ENCODE results near the gene FRK. TPM values are rescaled to one million over a fixed set of nuclear protein-coding genes. Genes with fewer than 3 reads are reported as not detected.

Gene FRK
- total RNA-seq, 1 experiment from 2014 or later = 17.2 TPM

GRCh38 chr6:116094041-116094440 is 33.4 kb upstream of the FRK start:
- intact Hi-C loops (cut with micrococcal nuclease; ENCODE audit: unreplicated experiment) = no loop called here
- Histone ChIP-seq H4K20me1 (ENCODE audit: insufficient read depth) (no peaks in the 10 kb centered on the region), H3K36me3 (ENCODE audit: low read depth) (no peaks in the 10 kb centered on the region), H3K9me2 (ENCODE audit: insufficient read depth) (no peaks in the 10 kb centered on the region), H2AFZ (no peak overlapping the region), H3F3A (ENCODE audit: insufficient read depth, low read depth) (no peaks in the 10 kb centered on the region), H3K4me2 (no peak overlapping the region), H3K27me3 (ENCODE audit: insufficient read depth, low read depth) (no peaks in the 10 kb centered on the region), H3K9me3 (ENCODE audit: insufficient read depth, low read depth) (0 out of 2 replicates have a peak, but pooled peaks cover 8% of the 10 kb centered on the region), H3K4me1 (replicated peaks; ENCODE audit: insufficient read depth) (no peaks in the 10 kb centered on the region), H3K27ac (no peak overlapping the region), H3K4me3 (no peak overlapping the region), H3K79me2 (ENCODE audit: low read depth) (no peaks in the 10 kb centered on the region)
- TF ChIP-seq EZH2 (IDR thresholded peaks at IDR 0.05; ENCODE audit: low read depth) (no peak), CTCF (conservative IDR thresholded peaks at IDR 0.05) (no peak)
- no peak for DNase-seq
- BruUV-seq (replicated peaks) = no TSS peak
- CTCF ChIA-PET = no interaction called here
- POLR2A ChIA-PET (ENCODE audit: unreplicated experiment) = no interaction called here

- no TSS peak for BruUV-seq (replicated peaks)
- DNase-seq = no peak
- POLR2A ChIA-PET (ENCODE audit: unreplicated experiment) = no interaction called here
- no peaks in the 10 kb centered on the region for H3K36me3 ChIP-seq (ENCODE audit: low read depth)
- no peaks in the 10 kb centered on the region for H3K27me3 ChIP-seq (ENCODE audit: insufficient read depth, low read depth)
- no peak overlapping the region for H3K4me2 ChIP-seq
- H3K9me3 ChIP-seq (ENCODE audit: insufficient read depth, low read depth) = 0 out of 2 replicates have a peak, but pooled peaks cover 3% of the 10 kb centered on the region
- TF ChIP-seq CTCF (conservative IDR thresholded peaks at IDR 0.05) (no peak), EZH2 (IDR thresholded peaks at IDR 0.05; ENCODE audit: low read depth) (no peak)
- H3K27ac ChIP-seq = no peak overlapping the region
- no peaks in the 10 kb centered on the region for H3F3A ChIP-seq (ENCODE audit: insufficient read depth, low read depth)
- intact Hi-C loops (cut with micrococcal nuclease; ENCODE audit: unreplicated experiment) = no loop called here
- H3K4me1 ChIP-seq (replicated peaks; ENCODE audit: insufficient read depth) = peaks cover 16% of the 10 kb centered on the region
- H2AFZ ChIP-seq = no peak overlapping the region
- H4K20me1 ChIP-seq (ENCODE audit: insufficient read depth) = no peaks in the 10 kb centered on the region
- H3K4me3 ChIP-seq = no peak overlapping the region
- no peaks in the 10 kb centered on the region for H3K9me2 ChIP-seq (ENCODE audit: insufficient read depth)
- H3K79me2 ChIP-seq (ENCODE audit: low read depth) = no peaks in the 10 kb centered on the region
- CTCF ChIA-PET = interaction anchor here (0.5 kb wide), 1 partner anchor 79 kb away, joined by 4 read pairs; no protein-coding TSS in a partner anchor
Observed at GRCh38 chr6:116090251-116090650, 29.6 kb upstream of the FRK start.

GRCh38 chr6:116088946-116089345 is 28.3 kb upstream of the FRK start:
- no peaks in the 10 kb centered on the region for H3F3A ChIP-seq (ENCODE audit: insufficient read depth, low read depth)
- ChIA-PET CTCF (no interaction called here), POLR2A (ENCODE audit: unreplicated experiment) (interaction anchor here (0.7 kb wide), 1 partner anchor 12 kb away, joined by 4 read pairs; no protein-coding TSS in a partner anchor)
- no peaks in the 10 kb centered on the region for H3K36me3 ChIP-seq (ENCODE audit: low read depth)
- H3K4me1 ChIP-seq (replicated peaks; ENCODE audit: insufficient read depth) = peaks cover 16% of the 10 kb centered on the region
- intact Hi-C loops (cut with micrococcal nuclease; ENCODE audit: unreplicated experiment) = no loop called here
- H2AFZ ChIP-seq = no peak overlapping the region
- no peaks in the 10 kb centered on the region for H3K9me2 ChIP-seq (ENCODE audit: insufficient read depth)
- H3K79me2 ChIP-seq (ENCODE audit: low read depth) = no peaks in the 10 kb centered on the region
- no TSS peak for BruUV-seq (replicated peaks)
- H3K27ac ChIP-seq = no peak overlapping the region
- H3K4me2 ChIP-seq = no peak overlapping the region
- no peak for DNase-seq
- no peaks in the 10 kb centered on the region for H3K27me3 ChIP-seq (ENCODE audit: insufficient read depth, low read depth)
- H3K4me3 ChIP-seq = no peak overlapping the region
- 0 out of 2 replicates have a peak, but pooled peaks cover 3% of the 10 kb centered on the region for H3K9me3 ChIP-seq (ENCODE audit: insufficient read depth, low read depth)
- TF ChIP-seq CTCF (conservative IDR thresholded peaks at IDR 0.05) (no peak), EZH2 (IDR thresholded peaks at IDR 0.05; ENCODE audit: low read depth) (no peak)
- H4K20me1 ChIP-seq (ENCODE audit: insufficient read depth) = no peaks in the 10 kb centered on the region
